CD4-positive, alpha-beta T cell treated with Interleukin-12 subunit alpha and Interleukin-12 subunit beta, for 1 hour (primary cell): ENCODE results near the gene GRPEL1.

Source experiments
- DNase-seq: peaks from one replicate; pipeline ENCODE4 v3.0.0-alpha.2; 2020

Gene GRPEL1

DNA sequence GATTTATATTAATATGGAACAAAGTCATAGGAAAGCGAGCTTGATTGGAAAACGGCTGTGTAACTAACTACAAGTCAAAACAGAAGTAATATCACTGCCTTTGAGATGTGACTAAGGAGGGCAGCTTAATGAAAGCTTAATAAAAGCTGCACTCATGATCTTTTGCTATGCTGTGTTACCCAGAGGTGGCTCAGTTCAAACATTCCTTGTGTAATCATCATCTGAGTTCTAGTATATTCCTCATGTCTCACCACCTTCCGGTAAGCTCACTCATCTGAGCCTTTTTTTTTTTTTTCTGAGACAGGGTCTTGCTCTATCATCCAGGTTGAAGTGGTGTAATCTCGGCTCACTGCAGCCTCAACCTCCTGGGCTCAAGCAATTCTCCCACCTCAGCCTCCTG, 5.0 kb downstream of the GRPEL1 start:
- DNase-seq = no peak

DNA sequence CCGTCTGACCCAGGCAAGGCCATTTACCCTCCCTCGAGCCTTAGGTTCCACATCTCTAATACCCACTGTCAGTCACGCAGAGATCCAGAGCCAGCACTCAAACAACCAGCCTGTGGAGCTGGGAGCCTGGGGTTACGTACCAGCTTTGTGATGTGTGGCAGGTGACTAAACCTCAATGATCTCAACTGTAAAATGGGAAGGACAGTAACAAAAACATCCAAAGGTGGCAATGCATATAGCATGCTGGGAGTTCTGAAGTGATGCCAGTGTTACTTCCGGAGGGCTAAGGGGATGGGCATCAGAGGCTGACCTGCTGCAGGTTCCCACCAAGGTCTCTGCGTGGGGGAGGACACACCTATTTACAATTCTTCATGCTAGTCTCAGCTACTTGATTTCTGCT, 6.0 kb downstream of the GRPEL1 start:
- no peak for DNase-seq

DNA sequence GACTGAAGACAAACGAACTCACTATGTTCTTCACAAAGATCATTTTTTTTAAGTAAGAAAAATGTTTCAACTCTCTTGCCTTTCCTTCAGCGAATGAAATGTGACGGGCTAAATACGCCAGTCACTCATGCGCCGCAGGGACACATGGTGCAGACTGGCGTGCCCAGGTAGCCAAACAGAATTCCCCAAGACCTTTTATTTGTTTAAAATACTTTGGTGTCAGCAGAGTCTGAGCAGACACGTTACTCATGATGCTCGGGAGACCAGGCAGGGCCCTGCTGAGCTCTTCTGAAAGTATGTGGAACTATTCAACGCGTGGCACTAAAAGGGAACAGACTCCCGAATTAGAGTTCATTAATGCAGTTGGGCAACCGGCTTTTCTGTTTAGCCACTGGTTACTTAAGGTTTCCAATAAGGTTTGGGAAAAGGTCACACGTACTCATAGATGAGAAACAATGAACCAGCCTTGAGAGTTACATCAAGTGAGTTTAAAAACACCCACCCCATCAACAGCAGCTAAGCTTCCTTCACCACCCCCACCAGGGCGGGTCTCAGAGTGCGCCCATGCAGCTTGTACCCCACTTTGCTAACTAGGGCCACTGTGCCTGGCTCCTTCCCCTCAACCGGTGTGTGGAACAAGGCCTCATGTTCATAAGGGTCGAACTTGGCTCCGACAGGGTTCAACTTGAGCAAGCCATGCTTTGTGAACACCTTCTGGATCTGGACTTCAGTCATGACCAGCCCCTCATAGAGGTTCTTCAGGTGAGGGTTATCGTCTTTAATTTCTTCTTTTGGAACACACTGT, 7.3 kb downstream of the GRPEL1 start:
- no peak for DNase-seq

DNA sequence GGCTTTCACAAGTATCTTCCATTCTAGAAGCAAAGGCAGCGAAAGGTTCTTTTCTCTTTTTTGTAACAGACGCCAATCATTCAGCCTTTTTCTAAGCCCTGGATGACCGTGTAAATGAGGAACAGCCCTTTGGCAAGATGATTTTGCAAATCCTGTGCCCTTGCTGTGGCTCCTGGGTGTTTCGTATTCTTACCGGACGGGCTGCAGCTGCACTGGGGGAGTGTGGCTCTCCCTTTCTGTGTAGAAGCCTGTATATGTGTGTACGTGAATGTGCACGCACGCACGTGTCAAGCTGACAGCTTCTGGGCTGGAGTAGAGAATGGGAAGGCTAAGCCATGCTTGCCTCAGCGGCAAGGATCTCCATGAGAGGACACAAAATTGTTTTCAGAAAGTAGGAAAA, 8.2 kb downstream of the GRPEL1 start:
- DNase-seq = no peak

DNA sequence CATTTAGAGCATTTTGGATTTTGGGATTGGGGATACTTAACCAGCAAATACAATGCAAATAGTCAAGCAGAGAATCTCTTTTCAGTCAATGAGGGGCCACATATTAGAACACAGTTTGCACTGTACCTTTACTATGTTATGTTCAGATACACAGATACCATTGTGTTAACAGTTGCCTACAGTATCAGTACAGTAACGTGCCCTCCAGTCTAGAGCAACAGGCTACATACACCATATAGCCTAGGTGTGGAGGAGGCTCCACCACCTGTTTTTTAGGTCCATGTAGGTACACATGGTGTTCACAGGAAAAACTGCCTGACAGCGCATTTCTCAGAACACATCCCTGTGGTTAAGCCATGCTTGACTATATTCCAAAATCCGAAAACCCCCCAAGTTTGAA, 9.1 kb downstream of the GRPEL1 start:
- no peak for DNase-seq

DNA sequence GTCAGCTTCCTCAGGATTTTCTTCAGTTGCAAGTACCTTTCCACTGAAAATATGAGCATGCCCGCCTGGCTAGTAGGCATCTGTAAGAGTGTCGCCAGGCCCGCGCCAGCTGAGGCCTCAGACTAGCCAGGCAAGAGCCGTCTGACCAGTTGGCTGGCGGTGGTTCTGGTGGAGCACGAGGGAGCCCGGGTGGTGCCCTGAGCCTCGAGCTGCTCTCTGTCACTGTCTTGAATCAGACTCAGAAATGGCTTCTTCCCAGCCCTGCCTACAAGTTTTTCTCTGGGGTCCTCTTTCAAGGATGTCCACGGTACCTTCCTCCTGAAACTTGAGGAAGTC, 11.9 kb downstream of the GRPEL1 start:
- DNase-seq = no peak

DNA sequence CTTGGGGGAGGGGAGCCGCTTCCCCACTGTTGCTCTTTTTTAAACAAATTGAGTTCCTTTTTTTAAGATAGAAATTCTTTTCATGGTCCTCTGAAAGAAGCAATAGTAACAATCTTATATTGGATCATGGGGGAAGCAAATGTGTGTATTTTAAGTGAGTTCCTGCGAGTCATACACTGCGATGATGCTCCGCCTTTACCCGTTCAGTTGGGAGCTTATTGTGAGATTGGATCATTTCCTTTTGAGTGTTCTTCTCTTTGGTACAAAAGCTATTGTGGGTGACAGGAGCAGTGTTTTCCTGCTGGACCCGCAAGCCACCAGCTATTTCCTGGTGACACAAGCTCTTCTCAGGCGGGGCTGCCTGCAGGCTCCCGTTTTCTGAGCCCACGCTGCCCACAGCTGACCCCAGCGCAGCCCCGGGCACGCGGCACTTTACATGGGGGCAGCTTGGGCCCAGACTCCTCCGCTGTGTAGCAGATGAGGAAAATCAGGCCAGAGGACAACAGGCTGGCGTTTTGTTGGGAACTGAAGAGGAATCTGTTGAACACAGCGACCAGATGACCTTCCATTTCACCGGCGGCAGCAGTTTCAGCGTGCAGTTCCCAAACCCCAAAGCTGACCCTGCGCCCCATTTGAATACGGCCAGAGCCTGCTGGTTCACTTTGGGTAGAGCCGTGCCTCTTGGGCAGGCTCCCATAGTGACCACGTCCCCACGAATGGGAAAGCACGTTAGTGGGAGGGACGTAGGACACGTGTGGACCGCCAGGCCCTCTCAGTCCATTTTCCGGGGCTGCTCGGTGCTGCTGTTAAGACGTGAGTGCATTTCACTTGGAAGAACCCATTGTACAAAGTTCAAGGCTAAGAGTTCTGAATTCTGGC, 12.5 kb downstream of the GRPEL1 start:
- DNase-seq = no peak

DNA sequence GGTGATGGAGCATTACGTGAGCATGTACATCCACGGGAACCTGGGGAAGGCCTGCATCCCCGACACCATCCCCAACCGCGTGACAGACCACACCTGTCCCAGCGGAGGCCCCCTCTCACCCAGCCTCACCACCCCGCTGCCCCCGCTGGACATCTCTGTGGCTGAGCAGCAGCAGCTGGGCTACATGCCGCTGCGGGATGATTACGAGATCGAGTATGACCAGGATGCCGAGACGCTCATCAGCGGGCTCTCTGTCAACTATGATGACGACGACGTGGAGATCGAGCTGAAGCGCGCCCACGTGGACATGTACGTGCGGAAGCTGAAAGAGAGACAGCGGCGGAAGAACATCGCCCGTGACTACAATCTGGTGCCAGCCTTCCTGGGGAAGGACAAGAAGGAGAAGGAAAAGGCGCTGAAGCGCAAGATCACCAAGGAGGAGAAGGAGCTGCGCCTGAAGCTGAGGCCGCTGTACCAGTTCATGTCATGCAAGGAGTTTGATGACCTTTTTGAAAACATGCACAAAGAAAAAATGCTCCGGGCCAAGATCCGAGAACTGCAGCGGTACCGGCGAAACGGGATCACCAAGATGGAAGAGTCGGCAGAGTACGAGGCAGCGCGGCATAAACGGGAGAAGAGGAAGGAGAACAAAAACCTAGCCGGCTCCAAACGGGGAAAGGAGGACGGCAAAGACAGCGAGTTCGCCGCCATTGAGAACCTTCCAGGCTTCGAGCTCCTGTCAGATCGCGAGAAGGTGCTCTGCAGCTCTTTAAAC, 13.6 kb downstream of the GRPEL1 start:
- DNase-seq = no peak

DNA sequence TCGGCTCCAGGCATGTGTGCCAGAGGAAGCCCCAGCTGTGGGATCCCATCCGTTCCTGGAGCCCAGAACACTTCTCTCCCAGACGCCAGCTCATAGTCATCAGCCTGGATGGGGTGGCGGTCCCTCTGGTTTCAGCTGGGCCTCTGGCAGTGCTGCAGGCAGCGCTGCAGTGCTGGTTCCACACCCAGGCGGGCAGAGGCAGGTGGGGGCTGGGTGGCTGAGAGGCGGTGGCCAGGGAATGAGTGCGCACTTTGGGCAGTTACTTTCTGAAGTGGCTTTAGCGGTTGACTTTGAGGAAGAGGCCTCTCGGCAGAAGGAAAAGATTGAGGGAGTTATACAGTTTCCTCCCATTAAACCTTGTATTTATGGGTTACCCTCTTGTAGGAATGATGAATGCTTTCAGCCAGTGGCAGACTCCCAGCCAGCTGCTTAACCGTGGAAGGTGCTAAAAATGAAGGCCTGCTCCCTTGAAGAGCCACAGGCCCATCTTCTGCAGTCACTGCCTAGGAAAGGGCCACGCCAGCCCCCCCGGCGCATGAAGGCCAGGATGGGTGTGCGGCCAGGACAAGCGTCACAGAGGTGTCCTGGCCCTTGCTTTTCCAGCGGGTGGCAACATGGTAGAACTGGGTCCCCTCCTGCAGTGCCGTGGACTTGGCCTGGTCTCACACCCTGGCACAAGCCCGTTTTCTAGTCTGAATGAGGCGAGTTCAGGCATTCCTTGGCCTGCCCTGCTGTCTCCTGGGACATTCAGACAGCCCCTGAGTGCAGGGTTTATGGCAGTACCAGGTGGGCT, 14.7 kb downstream of the GRPEL1 start:
- DNase-seq = no peak

DNA sequence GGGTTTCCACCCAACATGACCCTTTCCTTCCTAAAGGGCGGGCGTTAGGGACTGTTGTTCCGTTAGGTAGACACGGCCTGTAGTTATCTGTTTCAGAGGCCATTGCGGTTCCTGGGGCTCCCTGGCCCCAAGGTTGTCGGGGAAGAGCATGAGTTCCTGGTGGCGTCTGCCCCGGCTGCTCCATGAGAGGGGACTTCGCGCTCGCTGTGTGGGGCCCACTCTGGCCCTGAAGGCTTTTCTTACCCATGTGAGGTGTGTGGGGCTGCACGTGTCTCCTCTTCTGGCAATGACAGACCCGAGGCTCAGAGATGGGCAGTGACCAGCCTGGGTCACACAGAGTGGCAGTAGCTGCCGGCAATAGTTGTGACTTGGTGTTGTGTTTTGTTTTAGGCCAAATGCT, 15.6 kb downstream of the GRPEL1 start:
- no peak for DNase-seq

DNA sequence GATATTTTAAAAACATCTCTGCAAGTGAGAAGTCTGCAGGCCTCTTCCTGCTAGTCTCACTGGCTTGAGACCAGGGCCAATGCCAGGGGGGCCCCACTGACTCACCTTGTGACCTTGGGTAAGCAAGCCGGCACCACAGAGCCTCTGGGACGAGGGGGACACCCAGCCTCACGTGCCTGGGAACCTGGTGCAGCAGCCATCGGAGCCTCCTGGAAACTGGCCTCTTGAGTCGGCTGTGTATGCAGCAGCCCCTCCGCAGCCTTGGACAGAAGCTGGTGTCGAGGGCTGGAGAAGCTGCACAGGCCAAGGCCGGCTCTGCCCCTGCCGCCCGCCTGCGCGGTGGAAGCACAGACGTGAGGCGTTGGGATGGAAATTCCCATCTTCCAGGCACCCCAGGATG, 16.0 kb downstream of the GRPEL1 start:
- DNase-seq = no peak

DNA sequence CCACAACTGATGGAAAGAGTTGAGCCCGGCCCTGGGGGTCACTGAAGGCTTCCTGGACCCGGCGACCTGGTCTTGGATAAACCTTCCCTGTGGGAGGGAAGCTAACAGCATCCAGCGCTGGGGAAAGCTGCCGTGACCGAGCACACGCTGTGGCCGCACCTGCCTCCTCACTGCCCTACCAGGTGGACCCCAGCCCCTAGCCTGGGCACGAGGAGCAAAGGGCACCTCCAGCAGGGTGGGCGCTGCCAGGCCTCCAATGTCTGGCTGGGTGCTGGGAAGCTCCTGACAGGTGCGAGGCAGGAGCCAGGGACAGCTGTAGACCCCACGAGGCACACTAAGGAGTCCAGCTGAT, 16.7 kb downstream of the GRPEL1 start:
- no peak for DNase-seq

DNA sequence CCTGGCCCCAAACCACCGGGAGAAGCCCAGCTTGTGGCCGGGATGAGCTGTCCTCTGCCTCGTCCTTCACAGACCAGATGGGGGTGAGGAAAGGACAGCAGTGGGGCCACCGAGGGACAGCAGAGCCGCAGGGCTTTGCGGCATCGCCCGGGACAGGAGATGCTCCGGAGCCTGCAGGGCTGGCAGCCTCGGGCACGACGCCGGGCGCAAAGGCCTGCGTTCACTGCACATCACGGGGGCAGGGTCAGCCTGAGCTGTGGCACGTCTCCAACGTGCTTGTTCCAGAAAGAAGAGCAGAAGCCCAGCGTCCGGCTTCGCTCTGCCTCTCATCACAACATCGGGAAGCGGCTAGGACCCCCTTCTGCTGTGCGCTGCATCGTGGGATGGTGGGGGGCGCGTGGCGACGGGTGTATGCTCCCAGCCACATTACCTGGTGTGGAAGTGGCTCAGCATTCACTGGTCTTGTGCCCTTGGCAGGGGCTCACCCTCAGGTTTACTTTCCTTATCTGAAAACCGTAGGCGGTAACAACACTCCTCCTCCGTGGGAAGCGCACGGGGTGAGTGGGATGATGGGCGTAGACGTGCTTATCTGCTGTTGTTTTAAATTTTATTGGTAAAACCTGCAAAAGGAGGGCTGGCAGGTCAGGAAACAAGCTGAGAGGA, 17.3 kb downstream of the GRPEL1 start:
- DNase-seq = no peak

DNA sequence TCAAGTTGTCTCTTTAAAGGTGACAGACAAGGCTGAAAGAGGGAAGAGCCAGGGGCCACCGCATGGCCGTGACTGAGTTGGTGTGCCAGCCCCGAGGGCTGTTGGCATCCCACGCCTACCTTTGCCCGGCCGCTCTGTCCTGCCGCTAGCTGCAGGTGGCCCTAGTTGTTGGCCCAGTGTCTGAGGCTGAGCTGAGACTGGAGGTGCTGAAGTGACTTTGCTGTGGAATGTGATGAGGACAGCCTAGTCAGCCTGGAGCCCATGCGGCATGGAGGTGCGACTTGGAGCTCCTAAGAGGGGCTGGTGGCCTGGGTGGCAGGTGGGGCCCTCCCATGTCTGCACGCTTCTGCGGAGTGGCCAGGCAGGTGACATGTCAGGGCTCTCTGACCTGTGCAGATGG, 18.1 kb downstream of the GRPEL1 start:
- DNase-seq = no peak

DNA sequence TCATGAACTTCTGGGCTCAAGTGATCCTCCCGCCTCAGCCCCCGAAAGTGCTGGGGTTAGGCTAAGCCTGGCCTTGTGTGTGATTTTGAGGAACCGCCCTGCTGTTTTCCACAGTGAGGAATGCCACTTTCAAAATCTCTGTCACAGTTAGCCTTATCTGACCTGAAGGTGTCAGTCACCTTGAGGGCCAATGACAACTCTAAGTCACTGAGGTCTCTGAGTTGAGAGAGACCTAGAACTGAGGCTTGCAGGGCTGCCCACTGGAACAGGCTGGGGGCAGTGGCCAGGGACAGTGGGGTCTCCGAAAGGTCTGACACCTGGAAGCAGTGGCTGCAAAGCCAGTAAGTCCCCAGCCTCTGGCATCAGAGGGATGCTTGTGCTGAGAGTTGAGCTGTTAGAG, 18.6 kb downstream of the GRPEL1 start:
- no peak for DNase-seq

DNA sequence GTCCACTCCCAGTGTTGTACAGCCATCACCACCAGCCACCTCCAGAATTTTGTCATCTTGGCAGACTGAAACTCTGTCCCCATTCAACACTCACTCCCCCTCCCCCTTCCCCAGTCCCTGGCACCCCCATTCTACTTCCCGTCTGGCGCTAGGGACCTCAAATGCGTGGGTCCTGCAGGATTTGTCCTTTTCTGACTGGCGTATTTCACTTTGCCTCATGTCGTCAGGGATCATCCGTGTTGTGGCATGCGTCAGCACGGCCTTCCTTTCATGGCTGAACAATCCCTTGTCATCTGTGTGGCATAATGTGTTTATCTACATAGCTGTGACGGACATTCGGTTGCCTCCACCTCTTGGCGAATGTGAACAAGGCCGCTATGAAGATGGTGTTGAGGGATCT, 19.2 kb downstream of the GRPEL1 start:
- DNase-seq = no peak

DNA sequence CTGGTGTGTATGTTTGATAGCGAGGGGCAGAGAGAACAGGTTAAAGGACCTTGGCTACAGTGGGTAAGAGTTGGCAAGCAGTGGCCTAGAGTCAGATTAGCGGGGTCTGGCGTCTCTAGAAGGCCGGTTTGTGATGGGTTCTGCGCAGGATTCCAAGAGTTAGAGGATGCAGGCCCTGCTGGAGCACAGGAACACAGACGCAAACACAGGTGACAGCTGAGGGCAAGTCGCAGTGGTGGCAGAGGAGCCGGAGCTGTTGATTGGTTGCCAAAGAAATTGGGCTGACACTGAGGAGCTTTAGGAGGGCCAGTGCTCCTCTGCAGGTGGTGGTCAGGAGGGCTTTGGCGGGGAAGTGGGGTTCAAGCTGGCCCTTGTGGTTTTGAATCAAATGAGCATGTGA, 20.9 kb downstream of the GRPEL1 start:
- DNase-seq = no peak

DNA sequence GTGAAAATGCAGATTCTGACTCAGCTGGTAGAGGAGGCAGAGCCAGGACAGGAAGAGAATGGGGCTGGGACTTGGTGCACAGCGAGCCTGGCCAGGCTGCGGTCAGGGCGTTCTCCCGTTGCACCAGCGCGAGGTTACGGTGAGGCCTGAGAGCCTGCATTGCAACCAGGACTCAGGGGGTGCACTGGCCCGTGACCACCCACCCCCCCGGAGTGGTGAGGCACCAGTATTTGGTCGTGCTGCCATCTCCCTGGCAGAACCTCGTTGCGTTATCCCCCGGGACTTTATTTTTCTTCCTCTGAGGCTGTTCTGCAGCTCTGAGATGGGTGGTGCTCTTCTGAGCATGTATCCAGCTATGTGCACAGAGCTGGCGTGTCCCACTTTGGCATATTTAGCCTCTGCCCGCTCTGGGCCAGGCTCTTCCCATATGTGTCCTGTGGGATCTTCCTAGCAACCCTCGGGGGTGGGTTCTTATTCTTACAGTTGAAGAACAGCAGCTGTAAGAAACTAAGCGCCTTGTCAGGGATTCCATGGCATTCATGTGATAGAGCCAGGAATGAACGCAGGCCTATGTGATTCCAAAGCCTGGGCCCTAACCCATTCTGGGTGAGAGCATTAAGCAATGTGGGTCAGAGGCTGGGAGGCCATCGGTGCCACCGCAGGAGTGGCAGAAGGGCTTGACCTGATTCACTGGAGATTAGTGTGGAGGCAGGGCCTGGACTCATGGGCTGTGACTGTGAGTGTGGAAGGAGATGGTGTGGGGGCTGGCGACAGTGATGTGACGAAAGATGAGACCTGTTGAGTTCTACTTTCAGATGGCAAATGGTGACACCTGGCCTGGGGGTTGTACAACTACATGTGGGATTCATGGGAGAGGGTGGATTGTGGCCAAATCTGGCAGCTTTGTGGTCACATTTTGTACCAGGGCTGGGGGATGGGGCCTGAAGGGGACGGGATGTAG, 21.6 kb downstream of the GRPEL1 start:
- DNase-seq = no peak

DNA sequence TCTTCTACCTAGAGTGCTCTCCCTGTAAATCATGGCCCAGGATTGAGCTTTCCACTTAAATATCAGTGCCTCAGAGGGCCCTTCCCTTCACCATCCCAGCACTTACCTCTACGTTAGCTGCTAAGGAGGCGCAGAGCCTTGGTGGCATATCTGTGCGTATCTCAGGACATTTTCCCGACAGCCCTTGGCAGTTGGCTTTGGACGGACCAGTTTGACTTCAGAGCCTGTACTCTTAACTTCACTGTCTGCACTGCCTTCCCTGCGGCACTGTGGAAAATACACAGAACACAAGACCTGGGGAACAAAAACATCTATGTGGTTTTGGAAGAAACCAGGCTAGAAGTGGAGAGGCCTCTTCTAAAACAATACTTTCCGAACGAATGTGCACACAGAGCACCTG, 22.3 kb downstream of the GRPEL1 start:
- no peak for DNase-seq

DNA sequence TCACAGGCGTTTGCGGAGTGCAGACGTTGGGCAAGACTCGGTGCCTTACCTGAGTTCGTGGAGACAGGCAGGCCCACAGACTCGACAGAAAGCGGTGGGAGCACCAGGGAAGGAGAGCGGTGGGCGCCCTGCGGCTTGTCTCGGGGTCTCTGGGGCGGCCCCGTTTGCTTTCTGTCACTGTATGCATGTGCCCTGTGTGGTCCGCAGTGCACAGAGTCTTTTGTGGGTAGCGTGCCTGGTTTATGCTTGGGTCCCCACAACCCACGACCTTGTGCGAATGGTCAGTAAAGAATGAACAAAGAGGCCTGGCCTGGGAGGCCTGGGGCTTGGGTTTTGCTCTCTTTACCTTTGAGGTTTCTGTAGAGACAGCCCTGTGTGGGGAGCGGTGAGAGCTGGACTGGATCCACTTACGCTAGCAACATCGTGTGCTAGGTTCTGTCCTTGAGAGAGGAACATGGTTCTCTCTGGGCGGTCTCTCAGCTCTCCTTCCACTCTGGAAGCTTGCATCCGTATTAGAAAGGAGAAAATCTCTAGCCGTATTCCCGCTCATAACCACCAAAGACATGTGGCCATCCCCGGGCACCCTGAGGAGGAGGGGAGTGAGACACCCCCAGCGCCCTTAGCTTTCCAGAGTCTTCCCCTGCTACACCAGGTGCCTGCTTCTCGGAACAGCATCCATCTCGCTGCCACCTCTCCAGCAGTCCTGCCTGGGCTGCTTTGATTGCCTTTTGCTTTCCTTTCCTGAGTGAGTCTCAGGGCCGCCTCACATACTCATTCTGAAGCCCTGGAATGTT, 23.5 kb downstream of the GRPEL1 start:
- no peak for DNase-seq
